Fibroblast of lung (primary cell): ENCODE measurements around the gene GLOD5. TPM values are rescaled to one million over a fixed set of nuclear protein-coding genes. Genes with fewer than 3 reads are reported as not detected.

Source experiments
- DNase-seq, 2 donors: peaks; one replicate each; pipeline versions ENCODE4 v3.0.0 to v3.0.0-alpha.2; 2010; ENCODE audit warnings: low read depth in 2 of 2
- H2AFZ ChIP-seq: 2 replicates; pipeline ENCODE4 v1.5.1; 2012; ENCODE audit warnings: low read length, control low read depth, inconsistent platforms
- H3K27ac ChIP-seq: 2 replicates; pipeline ENCODE4 v1.5.1; 2011; ENCODE audit warnings: low read length, control low read depth; ENCODE audit not compliant: insufficient read depth
- H3K27me3 ChIP-seq: 2 replicates; pipeline ENCODE4 v1.5.1; 2011; ENCODE audit warnings: mild to moderate bottlenecking, low read length; ENCODE audit not compliant: control insufficient read depth, insufficient read depth
- H3K36me3 ChIP-seq: 2 replicates; pipeline ENCODE4 v1.5.1; 2011; ENCODE audit warnings: low read length; ENCODE audit not compliant: control insufficient read depth, insufficient read depth
- H3K4me1 ChIP-seq: 2 replicates; pipeline ENCODE4 v1.5.1; 2011; ENCODE audit warnings: low read length; ENCODE audit not compliant: control insufficient read depth, insufficient read depth; ENCODE audit errors: extremely low read depth
- H3K4me2 ChIP-seq: 2 replicates; pipeline ENCODE4 v1.5.1; 2011; ENCODE audit warnings: low read length, control low read depth; ENCODE audit not compliant: insufficient read depth; ENCODE audit errors: extremely low read depth
- H3K4me3 ChIP-seq, 4 experiments: fragments of 200-600 bp in 1 of 4; sonication (generic) in 1 of 4; replicated peaks in 1 of 4; 2 replicates each; pipeline ENCODE4 v1.5.1; 2011 to 2016; ENCODE audit warnings: low read length in 4 of 4, low read depth in 3 of 4, mild to moderate bottlenecking in 3 of 4, control low read depth in 2 of 4, inconsistent platforms in 1 of 4, mixed read lengths in 1 of 4; ENCODE audit not compliant: insufficient read depth in 1 of 4; ENCODE audit errors: control extremely low read depth in 1 of 4
- H3K79me2 ChIP-seq: 2 replicates; pipeline ENCODE4 v1.5.1; 2012; ENCODE audit warnings: mild to moderate bottlenecking, low read length, inconsistent platforms; ENCODE audit not compliant: control insufficient read depth, insufficient read depth
- H3K9ac ChIP-seq: 2 replicates; pipeline ENCODE4 v1.5.1; 2011; ENCODE audit warnings: mild to moderate bottlenecking, low read length, control low read depth; ENCODE audit not compliant: insufficient read depth
- H3K9me3 ChIP-seq: 2 replicates; pipeline ENCODE4 v1.5.1; 2012; ENCODE audit warnings: low read depth, low read length; ENCODE audit not compliant: control insufficient read depth, insufficient read depth
- H4K20me1 ChIP-seq: 2 replicates; pipeline ENCODE4 v1.5.1; 2011; ENCODE audit warnings: low read length; ENCODE audit not compliant: control insufficient read depth, insufficient read depth; ENCODE audit errors: extremely low read depth
- EZH2 ChIP-seq: IDR thresholded peaks from 2 replicates; pipeline ENCODE4 v1.5.1; 2012; ENCODE audit warnings: low read length, control low read depth, mild to moderate bottlenecking; ENCODE audit errors: missing control alignments
- polyA plus RNA-seq, 2 donors: library from polyadenylated mRNA; depleted of rRNA in 1 of 2; stranded (reverse) in 1 of 2; unstranded in 1 of 2; fragments of >200 nt; gene quantifications; 2 replicates each; pipeline ENCODE4 v1.2.1, GENCODE V29; 2011 to 2012; ENCODE audit warnings: missing spikeins in 1 of 2
- total RNA-seq: library from RNA; depleted of rRNA; stranded (reverse); fragments of >200 nt; gene quantifications from 2 replicates; pipeline ENCODE4 v1.2.1, GENCODE V29; 2014
- TF ChIP-seq, protein P1 (sequence below), 2 donors: IDR thresholded peaks in 1 of 2; conservative IDR thresholded peaks in 1 of 2; 1 replicate in 1 of 2; 2 replicates in 1 of 2; pipeline ENCODE4 v1.5.1; 2011 to 2012; ENCODE audit warnings: low read length in 2 of 2, control low read depth in 1 of 2, inconsistent platforms in 1 of 2, low read depth in 1 of 2, mild to moderate bottlenecking in 1 of 2

Gene GLOD5
- total and polyA plus RNA-seq, 2 donors (not counting 1 experiment from before 2014, with no cell fraction given): not detected

DNA sequence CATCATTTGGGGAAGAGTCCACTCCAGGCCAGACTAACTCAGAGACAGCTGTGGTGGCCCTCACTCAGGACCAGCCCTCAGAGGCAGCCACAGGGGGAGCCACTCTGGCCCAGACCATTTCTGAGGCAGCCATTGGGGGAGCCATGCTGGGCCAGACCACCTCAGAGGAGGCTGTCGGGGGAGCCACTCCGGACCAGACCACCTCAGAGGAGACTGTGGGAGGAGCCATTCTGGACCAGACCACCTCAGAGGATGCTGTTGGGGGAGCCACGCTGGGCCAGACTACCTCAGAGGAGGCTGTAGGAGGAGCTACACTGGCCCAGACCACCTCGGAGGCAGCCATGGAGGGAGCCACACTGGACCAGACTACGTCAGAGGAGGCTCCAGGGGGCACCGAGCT is 61.5 kb downstream of the GLOD5 start:
- no peak overlapping the region for H3K4me2 ChIP-seq
- no peaks in the 10 kb centered on the region for H3K36me3 ChIP-seq
- no peak overlapping the region for H3K9ac ChIP-seq
- no peaks in the 10 kb centered on the region for H3K9me3 ChIP-seq
- H3K79me2 ChIP-seq: no peaks in the 10 kb centered on the region
- H3K27ac ChIP-seq: no peak overlapping the region
- no peaks in the 10 kb centered on the region for H3K27me3 ChIP-seq
- no peak for TF ChIP-seq EZH2
- TF ChIP-seq, protein P1, sequence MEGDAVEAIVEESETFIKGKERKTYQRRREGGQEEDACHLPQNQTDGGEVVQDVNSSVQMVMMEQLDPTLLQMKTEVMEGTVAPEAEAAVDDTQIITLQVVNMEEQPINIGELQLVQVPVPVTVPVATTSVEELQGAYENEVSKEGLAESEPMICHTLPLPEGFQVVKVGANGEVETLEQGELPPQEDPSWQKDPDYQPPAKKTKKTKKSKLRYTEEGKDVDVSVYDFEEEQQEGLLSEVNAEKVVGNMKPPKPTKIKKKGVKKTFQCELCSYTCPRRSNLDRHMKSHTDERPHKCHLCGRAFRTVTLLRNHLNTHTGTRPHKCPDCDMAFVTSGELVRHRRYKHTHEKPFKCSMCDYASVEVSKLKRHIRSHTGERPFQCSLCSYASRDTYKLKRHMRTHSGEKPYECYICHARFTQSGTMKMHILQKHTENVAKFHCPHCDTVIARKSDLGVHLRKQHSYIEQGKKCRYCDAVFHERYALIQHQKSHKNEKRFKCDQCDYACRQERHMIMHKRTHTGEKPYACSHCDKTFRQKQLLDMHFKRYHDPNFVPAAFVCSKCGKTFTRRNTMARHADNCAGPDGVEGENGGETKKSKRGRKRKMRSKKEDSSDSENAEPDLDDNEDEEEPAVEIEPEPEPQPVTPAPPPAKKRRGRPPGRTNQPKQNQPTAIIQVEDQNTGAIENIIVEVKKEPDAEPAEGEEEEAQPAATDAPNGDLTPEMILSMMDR (conservative IDR thresholded peaks at IDR 0.05 in 1 of 2, IDR thresholded peaks at IDR 0.05 in 1 of 2; ENCODE audit: low read depth in 1 of 2, low read length in 2 of 2): no peak
- no peaks in the 10 kb centered on the region for H4K20me1 ChIP-seq
- H2AFZ ChIP-seq: no peak overlapping the region
- H3K4me3 ChIP-seq: no peak overlapping the region
- no peaks in the 10 kb centered on the region for H3K4me1 ChIP-seq
- no peak for DNase-seq

Other genes starting within 250 kb of the GLOD5 start
- gene EBP, start 239.9 kb upstream of the GLOD5 start, total RNA-seq: 30.8 and 93.5 TPM in 2 replicates
- gene EBP, start 239.9 kb upstream of the GLOD5 start, polyA plus RNA-seq: 61.0 and 68.2 TPM in 2 replicates
- 3.9 and 5.1 TPM in 2 replicates for gene TBC1D25, start 222.0 kb upstream of the GLOD5 start, total RNA-seq
- 8.5 and 9.4 TPM in 2 replicates for gene TBC1D25, start 222.0 kb upstream of the GLOD5 start, polyA plus RNA-seq
- 39.8 and 52.7 TPM in 2 replicates for gene RBM3, start 187.3 kb upstream of the GLOD5 start, total RNA-seq
- gene RBM3, start 187.3 kb upstream of the GLOD5 start, polyA plus RNA-seq: 422 and 464 TPM in 2 replicates
- gene WDR13, start 164.3 kb upstream of the GLOD5 start, total RNA-seq: 98.4 and 99.7 TPM in 2 replicates
- 41.2 and 47.4 TPM in 2 replicates for gene WDR13, start 164.3 kb upstream of the GLOD5 start, polyA plus RNA-seq
- under 0.01 and 0.17 TPM in 2 replicates for gene WAS, start 77.9 kb upstream of the GLOD5 start, total RNA-seq
- gene WAS, start 77.9 kb upstream of the GLOD5 start, polyA plus RNA-seq: 0.07 and 0.09 TPM in 2 replicates
- 0.51 and 1.5 TPM in 2 replicates for gene SUV39H1, start 65.0 kb upstream of the GLOD5 start, total RNA-seq
- 2.8 and 10.3 TPM in 2 replicates for gene SUV39H1, start 65.0 kb upstream of the GLOD5 start, polyA plus RNA-seq
- gene GATA1, start 24.8 kb downstream of the GLOD5 start, total RNA-seq: not detected in 2 replicates
- gene GATA1, start 24.8 kb downstream of the GLOD5 start, polyA plus RNA-seq: 0.07 TPM in 1 of 2 replicates, not detected in the other
- 31.3 and 32.5 TPM in 2 replicates for gene HDAC6, start 40.3 kb downstream of the GLOD5 start, total RNA-seq
- gene HDAC6, start 40.3 kb downstream of the GLOD5 start, polyA plus RNA-seq: 18.0 and 20.0 TPM in 2 replicates
- gene ERAS, start 64.8 kb downstream of the GLOD5 start, total RNA-seq: not detected in 2 replicates
- gene ERAS, start 64.8 kb downstream of the GLOD5 start, polyA plus RNA-seq: 0.05 TPM in 1 of 2 replicates, not detected in the other
- 0.17 and 0.51 TPM in 2 replicates for gene PCSK1N, start 73.9 kb downstream of the GLOD5 start, total RNA-seq
- 0.08 TPM in 1 of 2 replicates, not detected in the other for gene PCSK1N, start 73.9 kb downstream of the GLOD5 start, polyA plus RNA-seq
- 22.3 and 32.0 TPM in 2 replicates for gene TIMM17B, start 136.0 kb downstream of the GLOD5 start, total RNA-seq
- 19.0 and 24.8 TPM in 2 replicates for gene TIMM17B, start 136.0 kb downstream of the GLOD5 start, polyA plus RNA-seq
- 57.0 and 70.9 TPM in 2 replicates for gene PQBP1, start 136.2 kb downstream of the GLOD5 start, total RNA-seq
- 41.1 and 57.0 TPM in 2 replicates for gene PQBP1, start 136.2 kb downstream of the GLOD5 start, polyA plus RNA-seq
- gene SLC35A2, start 149.9 kb downstream of the GLOD5 start, total RNA-seq: 8.5 and 9.6 TPM in 2 replicates
- gene SLC35A2, start 149.9 kb downstream of the GLOD5 start, polyA plus RNA-seq: 33.0 and 41.2 TPM in 2 replicates
- 2.3 and 3.1 TPM in 2 replicates for gene PIM2, start 157.3 kb downstream of the GLOD5 start, total RNA-seq
- 3.7 and 5.0 TPM in 2 replicates for gene PIM2, start 157.3 kb downstream of the GLOD5 start, polyA plus RNA-seq
- gene OTUD5, start 195.9 kb downstream of the GLOD5 start, total RNA-seq: 23.6 and 33.0 TPM in 2 replicates
- 41.4 and 46.6 TPM in 2 replicates for gene OTUD5, start 195.9 kb downstream of the GLOD5 start, polyA plus RNA-seq
- 0.77 and 1.3 TPM in 2 replicates for gene KCND1, start 210.1 kb downstream of the GLOD5 start, total RNA-seq
- 0.25 and 0.41 TPM in 2 replicates for gene KCND1, start 210.1 kb downstream of the GLOD5 start, polyA plus RNA-seq
- gene GRIPAP1, start 240.5 kb downstream of the GLOD5 start, total RNA-seq: 20.5 and 26.4 TPM in 2 replicates
- 18.5 and 18.6 TPM in 2 replicates for gene GRIPAP1, start 240.5 kb downstream of the GLOD5 start, polyA plus RNA-seq